ENCODE results near the gene GRIN2A. TPM values are rescaled to one million over a fixed set of nuclear protein-coding genes. Genes with fewer than 3 reads are reported as not detected.
A peak's percentile ranks its signal among the peaks of the same experiment; 100 is the strongest.

The GRIN2A gene
- total and polyA plus RNA-seq, 2 of the 13 experiments (the other 11 are each of a cell fraction or from before 2014, with no cell fraction given), result not detected

DNA sequence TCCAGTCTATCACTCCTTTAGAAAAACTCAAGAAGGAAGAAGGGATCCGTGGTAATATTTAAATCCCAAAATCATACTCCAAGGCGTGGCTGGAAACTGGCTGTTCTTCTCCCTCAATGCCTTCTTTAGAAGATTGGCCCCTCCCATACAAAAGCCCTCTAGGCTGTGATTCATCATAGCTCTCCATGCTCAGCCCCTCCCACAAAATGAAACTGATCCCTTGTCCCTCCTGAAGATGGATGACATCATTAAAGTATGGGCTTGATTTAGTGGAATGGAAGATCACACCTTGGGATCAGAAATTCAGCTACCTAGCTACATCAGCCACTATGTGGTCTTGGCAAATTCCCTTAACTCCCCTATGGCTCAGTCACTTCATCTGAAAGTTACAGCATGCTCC, 4.1 kb downstream of the GRIN2A start:
- Histone ChIP-seq H3K4me2 (ENCODE audit: low read depth, low read length) (no peak overlapping the region), H3K9me3 (ENCODE audit: low read length) (no peaks in the 10 kb centered on the region), H3K4me1 (ENCODE audit: insufficient read depth, low read length) (peaks cover 8% of the 10 kb centered on the region), H4K20me1 (ENCODE audit: insufficient read depth, low read length) (no peaks in the 10 kb centered on the region), H3K4me3 (replicated peaks in 1 of 3; ENCODE audit: insufficient read depth in 1 of 3, low read depth in 2 of 3, low read length in 3 of 3) (no peak overlapping the region), H3K27me3 (ENCODE audit: control insufficient read depth in 1 of 2, insufficient read depth in 2 of 2, low read length in 2 of 2) (peaks cover 17 to 27% of the 10 kb centered on the region in 2 experiments), H2AFZ (ENCODE audit: low read length) (no peak overlapping the region), H3K36me3 (replicated peaks in 1 of 2; ENCODE audit: control insufficient read depth in 1 of 2, insufficient read depth in 2 of 2, low read length in 2 of 2) (no peaks in the 10 kb centered on the region), H3K79me2 (ENCODE audit: insufficient read depth, low read length) (no peaks in the 10 kb centered on the region), H3K9ac (ENCODE audit: insufficient read depth, low read depth, low read length) (no peak overlapping the region), H3K27ac (ENCODE audit: extremely low read length, insufficient read depth, low read length) (no peak overlapping the region)
- BruUV-seq (replicated peaks), result no TSS peak
- ChIA-PET CTCF (ENCODE audit: low intra/inter-chr PET ratio, low total read pairs) (interaction anchor here (4.2 kb wide), 1 partner anchor 881 kb away, joined by 30 read pairs; no protein-coding TSS in a partner anchor), POLR2A (no interaction called here)
- in situ Hi-C loops (cut with HindIII; ENCODE audit: extremely low pct_ligation_motif_present, low pct_unique_long_range_greater_than_20kb), result no loop called here
- FAIRE-seq (no peak), DNase-seq (ENCODE audit: low spot score) (no peak), ATAC-seq (no peak)
- WGBS (ENCODE audit: low lambda C conversion rate), result 3% methylated on average over 2 of the region's 2 CpGs
- intact Hi-C loops (cut with micrococcal nuclease; ENCODE audit: unreplicated experiment), result no loop called here
- TF ChIP-seq HNF4A (CRISPR knock-in tag; IDR thresholded peaks at IDR 0.05) (no peak), ATF7 (IDR thresholded peaks at IDR 0.05) (peak; percentile 93), ATF7 (CRISPR knock-in tag; IDR thresholded peaks at IDR 0.05) (no peak)
- TF ChIP-seq, protein P1, sequence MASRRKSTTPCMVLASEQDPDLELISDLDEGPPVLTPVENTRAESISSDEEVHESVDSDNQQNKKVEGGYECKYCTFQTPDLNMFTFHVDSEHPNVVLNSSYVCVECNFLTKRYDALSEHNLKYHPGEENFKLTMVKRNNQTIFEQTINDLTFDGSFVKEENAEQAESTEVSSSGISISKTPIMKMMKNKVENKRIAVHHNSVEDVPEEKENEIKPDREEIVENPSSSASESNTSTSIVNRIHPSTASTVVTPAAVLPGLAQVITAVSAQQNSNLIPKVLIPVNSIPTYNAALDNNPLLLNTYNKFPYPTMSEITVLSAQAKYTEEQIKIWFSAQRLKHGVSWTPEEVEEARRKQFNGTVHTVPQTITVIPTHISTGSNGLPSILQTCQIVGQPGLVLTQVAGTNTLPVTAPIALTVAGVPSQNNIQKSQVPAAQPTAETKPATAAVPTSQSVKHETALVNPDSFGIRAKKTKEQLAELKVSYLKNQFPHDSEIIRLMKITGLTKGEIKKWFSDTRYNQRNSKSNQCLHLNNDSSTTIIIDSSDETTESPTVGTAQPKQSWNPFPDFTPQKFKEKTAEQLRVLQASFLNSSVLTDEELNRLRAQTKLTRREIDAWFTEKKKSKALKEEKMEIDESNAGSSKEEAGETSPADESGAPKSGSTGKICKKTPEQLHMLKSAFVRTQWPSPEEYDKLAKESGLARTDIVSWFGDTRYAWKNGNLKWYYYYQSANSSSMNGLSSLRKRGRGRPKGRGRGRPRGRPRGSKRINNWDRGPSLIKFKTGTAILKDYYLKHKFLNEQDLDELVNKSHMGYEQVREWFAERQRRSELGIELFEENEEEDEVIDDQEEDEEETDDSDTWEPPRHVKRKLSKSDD (CRISPR knock-in tag; IDR thresholded peaks at IDR 0.05; ENCODE audit: low read depth), result no peak

DNA sequence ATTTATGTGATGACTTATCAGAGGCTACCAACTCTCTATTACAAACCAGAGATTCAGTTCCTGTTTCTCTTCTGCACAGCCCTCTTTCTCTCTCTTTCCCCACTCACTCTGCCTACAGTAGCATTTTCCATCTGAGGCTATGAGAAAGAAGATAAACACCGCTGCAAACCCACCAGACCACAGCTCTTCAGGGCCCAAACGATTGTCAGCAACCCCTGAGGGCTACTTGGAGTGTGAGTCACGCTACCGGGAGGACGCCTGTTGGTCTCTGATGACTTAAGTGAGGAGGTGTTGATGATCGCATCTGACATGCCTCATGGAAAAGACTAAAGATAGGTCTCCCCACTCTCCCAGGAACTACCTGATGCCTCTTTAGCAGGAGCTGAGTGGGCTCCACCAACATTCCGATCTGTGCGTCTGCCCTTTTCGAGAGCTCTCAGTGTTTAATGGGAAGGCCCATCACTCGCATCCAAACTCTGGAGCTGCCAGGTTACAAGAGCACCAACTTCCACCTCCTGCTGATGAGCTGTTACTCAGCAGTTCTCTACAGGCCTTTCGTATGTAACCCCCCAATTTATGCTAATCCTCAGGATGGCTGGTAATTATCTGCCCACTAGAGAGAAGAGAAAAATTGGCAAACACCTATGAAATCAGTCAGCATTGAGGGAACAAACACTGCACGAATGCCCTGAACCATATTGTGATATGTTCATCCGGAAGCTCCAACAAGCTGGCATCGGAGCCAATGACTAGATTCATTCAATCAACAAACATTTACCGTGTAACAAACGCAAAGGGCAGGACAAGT, 9.2 kb downstream of the GRIN2A start:
- H3K4me1 ChIP-seq (ENCODE audit: insufficient read depth, low read length), result peaks cover 11% of the 10 kb centered on the region
- no peak overlapping the region for H3K27ac ChIP-seq (ENCODE audit: extremely low read length, insufficient read depth, low read length)
- FAIRE-seq, result no peak
- ChIA-PET POLR2A (no interaction called here), CTCF (ENCODE audit: low intra/inter-chr PET ratio, low total read pairs) (no interaction called here)
- in situ Hi-C loops (cut with HindIII; ENCODE audit: extremely low pct_ligation_motif_present, low pct_unique_long_range_greater_than_20kb) (no loop called here), intact Hi-C loops (cut with micrococcal nuclease; ENCODE audit: unreplicated experiment) (loop anchor here (5.0 kb wide), 2 partner anchors 1011 to 1169 kb away; no protein-coding TSS in a partner anchor)
- no peak overlapping the region for H3K4me3 ChIP-seq (replicated peaks in 1 of 3; ENCODE audit: insufficient read depth in 1 of 3, low read depth in 2 of 3, low read length in 3 of 3)
- WGBS (ENCODE audit: low lambda C conversion rate), result 47% methylated on average over 16 of the region's 16 CpGs
- DNase-seq (ENCODE audit: low spot score), result no peak
- H3K9me3 ChIP-seq (ENCODE audit: low read length), result no peaks in the 10 kb centered on the region
- no TSS peak for BruUV-seq (replicated peaks)
- ATAC-seq, result no peak
- H3K36me3 ChIP-seq (replicated peaks in 1 of 2; ENCODE audit: control insufficient read depth in 1 of 2, insufficient read depth in 2 of 2, low read length in 2 of 2), result no peaks in the 10 kb centered on the region
- no peaks in the 10 kb centered on the region for H4K20me1 ChIP-seq (ENCODE audit: insufficient read depth, low read length)
- no peak overlapping the region for H3K4me2 ChIP-seq (ENCODE audit: low read depth, low read length)
- H3K79me2 ChIP-seq (ENCODE audit: insufficient read depth, low read length), result no peaks in the 10 kb centered on the region
- H3K27me3 ChIP-seq (ENCODE audit: control insufficient read depth in 1 of 2, insufficient read depth in 2 of 2, low read length in 2 of 2), result peaks cover 2 to 4% of the 10 kb centered on the region in 2 experiments; a peak in 3 of 5 replicates
- H3K9ac ChIP-seq (ENCODE audit: insufficient read depth, low read depth, low read length), result no peak overlapping the region
- no peak overlapping the region for H2AFZ ChIP-seq (ENCODE audit: low read length)
- TF ChIP-seq NFYB (CRISPR knock-in tag; IDR thresholded peaks at IDR 0.05), result no peak
- TF ChIP-seq SP4 (CRISPR knock-in tag; IDR thresholded peaks at IDR 0.05), result no peak
- TF ChIP-seq, protein P2, sequence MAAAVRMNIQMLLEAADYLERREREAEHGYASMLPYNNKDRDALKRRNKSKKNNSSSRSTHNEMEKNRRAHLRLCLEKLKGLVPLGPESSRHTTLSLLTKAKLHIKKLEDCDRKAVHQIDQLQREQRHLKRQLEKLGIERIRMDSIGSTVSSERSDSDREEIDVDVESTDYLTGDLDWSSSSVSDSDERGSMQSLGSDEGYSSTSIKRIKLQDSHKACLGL (CRISPR knock-in tag; IDR thresholded peaks at IDR 0.05), result no peak
- TF ChIP-seq, protein P3, sequence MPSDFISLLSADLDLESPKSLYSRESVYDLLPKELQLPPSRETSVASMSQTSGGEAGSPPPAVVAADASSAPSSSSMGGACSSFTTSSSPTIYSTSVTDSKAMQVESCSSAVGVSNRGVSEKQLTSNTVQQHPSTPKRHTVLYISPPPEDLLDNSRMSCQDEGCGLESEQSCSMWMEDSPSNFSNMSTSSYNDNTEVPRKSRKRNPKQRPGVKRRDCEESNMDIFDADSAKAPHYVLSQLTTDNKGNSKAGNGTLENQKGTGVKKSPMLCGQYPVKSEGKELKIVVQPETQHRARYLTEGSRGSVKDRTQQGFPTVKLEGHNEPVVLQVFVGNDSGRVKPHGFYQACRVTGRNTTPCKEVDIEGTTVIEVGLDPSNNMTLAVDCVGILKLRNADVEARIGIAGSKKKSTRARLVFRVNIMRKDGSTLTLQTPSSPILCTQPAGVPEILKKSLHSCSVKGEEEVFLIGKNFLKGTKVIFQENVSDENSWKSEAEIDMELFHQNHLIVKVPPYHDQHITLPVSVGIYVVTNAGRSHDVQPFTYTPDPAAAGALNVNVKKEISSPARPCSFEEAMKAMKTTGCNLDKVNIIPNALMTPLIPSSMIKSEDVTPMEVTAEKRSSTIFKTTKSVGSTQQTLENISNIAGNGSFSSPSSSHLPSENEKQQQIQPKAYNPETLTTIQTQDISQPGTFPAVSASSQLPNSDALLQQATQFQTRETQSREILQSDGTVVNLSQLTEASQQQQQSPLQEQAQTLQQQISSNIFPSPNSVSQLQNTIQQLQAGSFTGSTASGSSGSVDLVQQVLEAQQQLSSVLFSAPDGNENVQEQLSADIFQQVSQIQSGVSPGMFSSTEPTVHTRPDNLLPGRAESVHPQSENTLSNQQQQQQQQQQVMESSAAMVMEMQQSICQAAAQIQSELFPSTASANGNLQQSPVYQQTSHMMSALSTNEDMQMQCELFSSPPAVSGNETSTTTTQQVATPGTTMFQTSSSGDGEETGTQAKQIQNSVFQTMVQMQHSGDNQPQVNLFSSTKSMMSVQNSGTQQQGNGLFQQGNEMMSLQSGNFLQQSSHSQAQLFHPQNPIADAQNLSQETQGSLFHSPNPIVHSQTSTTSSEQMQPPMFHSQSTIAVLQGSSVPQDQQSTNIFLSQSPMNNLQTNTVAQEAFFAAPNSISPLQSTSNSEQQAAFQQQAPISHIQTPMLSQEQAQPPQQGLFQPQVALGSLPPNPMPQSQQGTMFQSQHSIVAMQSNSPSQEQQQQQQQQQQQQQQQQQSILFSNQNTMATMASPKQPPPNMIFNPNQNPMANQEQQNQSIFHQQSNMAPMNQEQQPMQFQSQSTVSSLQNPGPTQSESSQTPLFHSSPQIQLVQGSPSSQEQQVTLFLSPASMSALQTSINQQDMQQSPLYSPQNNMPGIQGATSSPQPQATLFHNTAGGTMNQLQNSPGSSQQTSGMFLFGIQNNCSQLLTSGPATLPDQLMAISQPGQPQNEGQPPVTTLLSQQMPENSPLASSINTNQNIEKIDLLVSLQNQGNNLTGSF (CRISPR knock-in tag; IDR thresholded peaks at IDR 0.05), result no peak
- TF ChIP-seq CC2D1A (CRISPR knock-in tag; IDR thresholded peaks at IDR 0.05), result no peak

Measured in HepG2 (cell line).